ENCODE results near the gene TUBB8. TPM values are rescaled to one million over a fixed set of nuclear protein-coding genes. Genes with fewer than 3 reads are reported as not detected.

TUBB8 gene
- total and polyA plus RNA-seq, 2 donors (not counting 3 experiments of a cell fraction or from before 2014, with no cell fraction given): 0.18 TPM; not detected in 1

DNA sequence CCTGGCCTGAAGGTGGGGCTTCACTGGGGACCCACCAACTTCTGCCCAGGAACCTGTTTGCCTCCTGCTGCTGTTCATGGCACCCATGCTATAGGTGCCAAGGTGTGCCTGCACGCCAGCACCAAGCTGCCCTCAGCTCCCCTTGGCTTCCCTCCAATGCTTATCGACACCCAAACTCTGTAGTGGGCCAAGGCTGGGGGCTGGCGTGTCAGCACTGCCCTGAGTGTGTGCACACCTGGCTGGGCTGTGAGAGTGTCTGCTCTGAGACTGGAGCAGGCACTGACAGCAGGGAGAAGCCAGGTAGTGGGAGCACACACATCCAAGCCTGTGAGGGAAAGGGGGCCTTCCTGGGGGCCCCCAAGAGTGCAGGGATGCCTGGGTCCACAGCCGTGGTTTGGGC is 43.1 kb upstream of the TUBB8 start:
- H3K4me2 ChIP-seq (ENCODE audit: insufficient read depth, low read length): no peak overlapping the region
- H3K36me3 ChIP-seq (ENCODE audit: control insufficient read depth in 2 of 2, extremely low read depth in 1 of 2, insufficient read depth in 2 of 2, low read length in 2 of 2): no peaks in the 10 kb centered on the region
- no peaks in the 10 kb centered on the region for H3K9me3 ChIP-seq (replicated peaks; ENCODE audit: control insufficient read depth, insufficient read depth, low read length)
- no peak overlapping the region for H3K27ac ChIP-seq (ENCODE audit: insufficient read depth, low read depth, low read length)
- TF ChIP-seq, protein P1, sequence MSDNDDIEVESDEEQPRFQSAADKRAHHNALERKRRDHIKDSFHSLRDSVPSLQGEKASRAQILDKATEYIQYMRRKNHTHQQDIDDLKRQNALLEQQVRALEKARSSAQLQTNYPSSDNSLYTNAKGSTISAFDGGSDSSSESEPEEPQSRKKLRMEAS (IDR thresholded peaks at IDR 0.05; ENCODE audit: insufficient read depth, insufficient read length): no peak
- no peak for TF ChIP-seq FOS (IDR thresholded peaks at IDR 0.05; ENCODE audit: borderline replicate concordance, insufficient read depth, low read length)
- TF ChIP-seq, protein P2, sequence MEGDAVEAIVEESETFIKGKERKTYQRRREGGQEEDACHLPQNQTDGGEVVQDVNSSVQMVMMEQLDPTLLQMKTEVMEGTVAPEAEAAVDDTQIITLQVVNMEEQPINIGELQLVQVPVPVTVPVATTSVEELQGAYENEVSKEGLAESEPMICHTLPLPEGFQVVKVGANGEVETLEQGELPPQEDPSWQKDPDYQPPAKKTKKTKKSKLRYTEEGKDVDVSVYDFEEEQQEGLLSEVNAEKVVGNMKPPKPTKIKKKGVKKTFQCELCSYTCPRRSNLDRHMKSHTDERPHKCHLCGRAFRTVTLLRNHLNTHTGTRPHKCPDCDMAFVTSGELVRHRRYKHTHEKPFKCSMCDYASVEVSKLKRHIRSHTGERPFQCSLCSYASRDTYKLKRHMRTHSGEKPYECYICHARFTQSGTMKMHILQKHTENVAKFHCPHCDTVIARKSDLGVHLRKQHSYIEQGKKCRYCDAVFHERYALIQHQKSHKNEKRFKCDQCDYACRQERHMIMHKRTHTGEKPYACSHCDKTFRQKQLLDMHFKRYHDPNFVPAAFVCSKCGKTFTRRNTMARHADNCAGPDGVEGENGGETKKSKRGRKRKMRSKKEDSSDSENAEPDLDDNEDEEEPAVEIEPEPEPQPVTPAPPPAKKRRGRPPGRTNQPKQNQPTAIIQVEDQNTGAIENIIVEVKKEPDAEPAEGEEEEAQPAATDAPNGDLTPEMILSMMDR (IDR thresholded peaks at IDR 0.05; ENCODE audit: extremely low read depth in 1 of 2, insufficient read depth in 1 of 2, low read depth in 1 of 2, low read length in 2 of 2): no peak
- BruUV-seq (replicated peaks): no TSS peak
- no peak overlapping the region for H2AFZ ChIP-seq (ENCODE audit: low read depth, low read length)
- H3K9ac ChIP-seq (replicated peaks; ENCODE audit: extremely low read depth, insufficient read depth, low read length): no peak overlapping the region
- H3K4me1 ChIP-seq (ENCODE audit: control insufficient read depth, extremely low read depth, insufficient read depth, low read length): no peaks in the 10 kb centered on the region
- no peak overlapping the region for H3K4me3 ChIP-seq (replicated peaks in 1 of 3; ENCODE audit: insufficient read depth in 1 of 3, low read depth in 1 of 3, low read length in 3 of 3)
- FAIRE-seq (no peak), DNase-seq (ENCODE audit: low read depth, low spot score) (no peak)
- peaks cover 3 to 19% of the 10 kb centered on the region in 2 experiments for H3K27me3 ChIP-seq (ENCODE audit: control insufficient read depth in 2 of 2, insufficient read depth in 2 of 2, low read length in 2 of 2)
- no peaks in the 10 kb centered on the region for H3K79me2 ChIP-seq (ENCODE audit: control insufficient read depth, insufficient read depth, low read length)
- intact Hi-C loops (cut with micrococcal nuclease): no loop called here
- H4K20me1 ChIP-seq (replicated peaks; ENCODE audit: control insufficient read depth, extremely low read depth, insufficient read depth, low read length): no peaks in the 10 kb centered on the region
- no peaks in the 10 kb centered on the region for H3K9me1 ChIP-seq (replicated peaks; ENCODE audit: control insufficient read depth, extremely low read depth, insufficient read depth, low read length)
- POLR2A ChIA-PET: no interaction called here
- dilution Hi-C loops (cut with MboI; ENCODE audit: extremely low pct_ligation_motif_present, low sequenced_read_pairs): no loop called here
- CTCF ChIA-PET: no interaction called here

DNA sequence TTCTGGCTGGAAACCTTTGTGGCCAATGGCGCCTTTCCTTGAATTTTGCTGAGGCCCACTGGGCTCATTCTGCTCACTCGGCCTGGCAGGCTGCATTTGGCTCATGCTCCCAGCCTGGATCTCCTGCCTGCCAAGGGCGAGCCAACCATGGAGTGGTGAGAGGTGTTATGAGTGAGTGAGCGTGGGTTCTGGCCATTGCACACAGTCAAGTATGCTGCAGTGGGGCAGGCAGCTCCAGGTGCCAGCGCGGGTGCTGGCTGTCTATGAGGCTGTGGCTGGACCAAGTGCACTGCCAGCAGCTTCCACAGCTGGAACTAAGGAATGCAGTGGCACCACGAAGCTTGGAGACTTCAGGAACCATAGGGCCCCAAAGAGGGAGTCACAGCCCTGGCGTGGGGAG is 42.2 kb upstream of the TUBB8 start:
- H3K9ac ChIP-seq (replicated peaks; ENCODE audit: extremely low read depth, insufficient read depth, low read length): no peak overlapping the region
- POLR2A ChIA-PET: no interaction called here
- no peaks in the 10 kb centered on the region for H3K4me1 ChIP-seq (ENCODE audit: control insufficient read depth, extremely low read depth, insufficient read depth, low read length)
- H3K9me3 ChIP-seq (replicated peaks; ENCODE audit: control insufficient read depth, insufficient read depth, low read length): no peaks in the 10 kb centered on the region
- H2AFZ ChIP-seq (ENCODE audit: low read depth, low read length): no peak overlapping the region
- intact Hi-C loops (cut with micrococcal nuclease): no loop called here
- no peak overlapping the region for H3K4me3 ChIP-seq (replicated peaks in 1 of 3; ENCODE audit: insufficient read depth in 1 of 3, low read depth in 1 of 3, low read length in 3 of 3)
- no peaks in the 10 kb centered on the region for H3K9me1 ChIP-seq (replicated peaks; ENCODE audit: control insufficient read depth, extremely low read depth, insufficient read depth, low read length)
- DNase-seq (ENCODE audit: low read depth, low spot score) (no peak), FAIRE-seq (no peak)
- no TSS peak for BruUV-seq (replicated peaks)
- H3K27me3 ChIP-seq (ENCODE audit: control insufficient read depth in 2 of 2, insufficient read depth in 2 of 2, low read length in 2 of 2): peaks cover 3 to 19% of the 10 kb centered on the region in 2 experiments
- H4K20me1 ChIP-seq (replicated peaks; ENCODE audit: control insufficient read depth, extremely low read depth, insufficient read depth, low read length): no peaks in the 10 kb centered on the region
- CTCF ChIA-PET: interaction anchor here (1.0 kb wide), 1 partner anchor 15 kb away, joined by 3 read pairs; no protein-coding TSS in a partner anchor
- no peak overlapping the region for H3K27ac ChIP-seq (ENCODE audit: insufficient read depth, low read depth, low read length)
- dilution Hi-C loops (cut with MboI; ENCODE audit: extremely low pct_ligation_motif_present, low sequenced_read_pairs): no loop called here
- TF ChIP-seq EZH2 (IDR thresholded peaks at IDR 0.05; ENCODE audit: borderline replicate concordance, low read depth, low read length, severe bottlenecking) (no peak), FOS (IDR thresholded peaks at IDR 0.05; ENCODE audit: borderline replicate concordance, insufficient read depth, low read length) (no peak), JUN (IDR thresholded peaks at IDR 0.05; ENCODE audit: borderline replicate concordance, insufficient read depth, insufficient read length, low read depth) (no peak), POLR2A (IDR thresholded peaks at IDR 0.05; ENCODE audit: low read depth, low read length) (no peak), MYC (IDR thresholded peaks at IDR 0.05; ENCODE audit: low read depth, low read length) (no peak), POLR2AphosphoS5 (IDR thresholded peaks at IDR 0.05; ENCODE audit: insufficient read depth, low read depth, low read length) (no peak), GATA2 (IDR thresholded peaks at IDR 0.05; ENCODE audit: insufficient read depth, insufficient read length, low read depth, low read length) (no peak)
- TF ChIP-seq, protein P1 (IDR thresholded peaks at IDR 0.05; ENCODE audit: insufficient read depth, insufficient read length): no peak
- TF ChIP-seq, protein P2 (IDR thresholded peaks at IDR 0.05; ENCODE audit: extremely low read depth in 1 of 2, insufficient read depth in 1 of 2, low read depth in 1 of 2, low read length in 2 of 2): no peak
- H3K79me2 ChIP-seq (ENCODE audit: control insufficient read depth, insufficient read depth, low read length): no peaks in the 10 kb centered on the region
- H3K36me3 ChIP-seq (ENCODE audit: control insufficient read depth in 2 of 2, extremely low read depth in 1 of 2, insufficient read depth in 2 of 2, low read length in 2 of 2): no peaks in the 10 kb centered on the region
- H3K4me2 ChIP-seq (ENCODE audit: insufficient read depth, low read length): no peak overlapping the region
